ENCODE results near the gene HPCA.

The HPCA gene

GRCh38 chr1:32871364-32872191 is 14.7 kb upstream of the HPCA start:
- no peak overlapping the region for H3K4me3 ChIP-seq (ENCODE audit: low read length)
- no peak for DNase-seq (ENCODE audit: low read depth)
- TF ChIP-seq CTCF (IDR thresholded peaks at IDR 0.05; ENCODE audit: insufficient read depth, low read depth, low read length, missing control alignments), result no peak

GRCh38 chr1:32872192-32872460 is 14.2 kb upstream of the HPCA start:
- no peak overlapping the region for H3K4me3 ChIP-seq (ENCODE audit: low read length)
- DNase-seq (ENCODE audit: low read depth), result no peak
- no peak for TF ChIP-seq CTCF (IDR thresholded peaks at IDR 0.05; ENCODE audit: insufficient read depth, low read depth, low read length, missing control alignments)

GRCh38 chr1:32873484-32873883 is 12.8 kb upstream of the HPCA start:
- no peak for TF ChIP-seq CTCF (IDR thresholded peaks at IDR 0.05; ENCODE audit: insufficient read depth, low read depth, low read length, missing control alignments)
- no peak overlapping the region for H3K4me3 ChIP-seq (ENCODE audit: low read length)
- DNase-seq (ENCODE audit: low read depth), result no peak

GRCh38 chr1:32874860-32875752 is 11.2 kb upstream of the HPCA start:
- DNase-seq (ENCODE audit: low read depth), result no peak
- TF ChIP-seq CTCF (IDR thresholded peaks at IDR 0.05; ENCODE audit: insufficient read depth, low read depth, low read length, missing control alignments), result no peak
- no peak overlapping the region for H3K4me3 ChIP-seq (ENCODE audit: low read length)

- no peak overlapping the region for H3K4me3 ChIP-seq (ENCODE audit: low read length)
- DNase-seq (ENCODE audit: low read depth), result peak; percentile 58
- peak; percentile 85 for TF ChIP-seq CTCF (IDR thresholded peaks at IDR 0.05; ENCODE audit: insufficient read depth, low read depth, low read length, missing control alignments)
These were observed 9.7 kb upstream of the HPCA start for GRCh38 chr1:32876341-32877210.

GRCh38 chr1:32877211-32878110 is 8.8 kb upstream of the HPCA start:
- no peak for DNase-seq (ENCODE audit: low read depth)
- no peak for TF ChIP-seq CTCF (IDR thresholded peaks at IDR 0.05; ENCODE audit: insufficient read depth, low read depth, low read length, missing control alignments)
- no peak overlapping the region for H3K4me3 ChIP-seq (ENCODE audit: low read length)
